Pulmonary artery endothelial cell (primary cell): ENCODE results near the gene KLRK1. TPM values are rescaled to one million over a fixed set of nuclear protein-coding genes. Genes with fewer than 3 reads are reported as not detected.
"Not testable (repeated sequence)": the region's sequence is repeated elsewhere in the genome, so short reads cannot be mapped to it uniquely, and the experiment has no call there.

Source experiments
- DNase-seq: peaks from one replicate; pipeline ENCODE4 v3.0.0-alpha.2; 2011; ENCODE audit warnings: low read depth, low spot score
- total RNA-seq: library from RNA; depleted of rRNA; stranded (reverse); fragments of >200 nt; gene quantifications from 2 replicates; pipeline ENCODE4 v1.2.3, GENCODE V29; 2014

The KLRK1 gene
- total RNA-seq, 1 donor from 2014 or later: not detected

- no peak for DNase-seq
Observed at GRCh38 chr12:10362828-10363657, 26.8 kb downstream of the KLRK1 start.

- no peak for DNase-seq
Observed at GRCh38 chr12:10362325-10362724, 27.5 kb downstream of the KLRK1 start.

DNA sequence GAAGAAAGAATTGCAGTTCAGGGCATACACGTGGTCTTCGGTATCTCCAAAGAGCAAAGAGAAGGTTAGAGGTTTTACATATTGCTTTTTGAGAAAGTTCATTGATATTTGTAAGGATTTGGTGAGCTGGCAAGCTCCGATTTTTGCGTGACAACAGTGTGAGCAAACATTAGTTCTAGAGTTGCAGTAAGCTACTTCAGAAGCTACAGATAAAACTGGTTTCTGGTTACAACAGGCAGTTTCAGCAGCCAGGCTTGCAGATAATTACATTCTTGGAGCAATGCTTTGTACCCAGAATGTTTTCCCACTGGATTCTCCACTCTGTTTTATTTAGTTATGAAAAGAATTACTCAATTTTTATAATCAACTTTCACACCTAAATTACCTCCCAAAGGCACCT, 28.2 kb downstream of the KLRK1 start:
- DNase-seq: no peak

GRCh38 chr12:10361084-10361483, 28.8 kb downstream of the KLRK1 start:
- DNase-seq: no peak

DNA sequence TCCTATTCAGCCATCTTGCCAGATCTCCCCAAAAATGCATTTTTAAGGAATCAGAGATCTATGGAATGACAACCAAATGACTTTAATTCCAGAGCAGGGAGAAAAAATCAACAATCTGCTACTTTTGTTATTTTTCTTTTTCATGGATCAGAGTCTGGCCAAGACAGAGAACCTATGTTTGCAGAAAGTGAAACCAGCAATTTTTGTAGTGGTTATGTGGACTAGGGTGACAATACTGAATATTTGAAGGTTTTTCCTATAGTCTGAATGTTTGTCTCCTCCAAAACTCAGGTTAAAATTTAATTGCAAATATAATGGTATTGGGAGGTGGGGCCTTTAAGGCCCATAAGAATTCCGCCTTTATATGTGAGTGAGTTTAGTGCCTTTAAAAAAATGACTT, 30.9 kb downstream of the KLRK1 start:
- no peak for DNase-seq

- no peak for DNase-seq
Observed at GRCh38 chr12:10358131-10358530, 31.7 kb downstream of the KLRK1 start.

DNA sequence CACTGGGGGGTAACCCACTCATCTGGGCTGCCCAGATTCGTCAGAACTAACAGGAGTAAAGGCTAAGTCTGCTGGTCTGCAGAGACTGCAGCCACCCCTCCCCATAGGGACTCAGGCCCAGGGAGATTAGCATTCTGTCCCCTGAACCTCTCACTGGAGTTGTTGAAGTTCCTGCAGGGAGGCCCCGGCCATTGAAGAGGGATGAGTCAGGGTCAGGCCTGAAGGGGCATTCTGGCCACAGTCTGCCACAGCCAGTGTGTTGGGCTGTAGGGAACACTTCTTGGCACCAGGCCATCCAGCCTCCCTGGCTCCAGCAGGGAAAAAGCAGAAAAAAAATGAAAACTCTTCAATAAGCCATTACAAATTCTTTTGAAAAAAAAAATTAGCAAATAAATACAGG, 35.3 kb downstream of the KLRK1 start:
- no peak for DNase-seq

DNA sequence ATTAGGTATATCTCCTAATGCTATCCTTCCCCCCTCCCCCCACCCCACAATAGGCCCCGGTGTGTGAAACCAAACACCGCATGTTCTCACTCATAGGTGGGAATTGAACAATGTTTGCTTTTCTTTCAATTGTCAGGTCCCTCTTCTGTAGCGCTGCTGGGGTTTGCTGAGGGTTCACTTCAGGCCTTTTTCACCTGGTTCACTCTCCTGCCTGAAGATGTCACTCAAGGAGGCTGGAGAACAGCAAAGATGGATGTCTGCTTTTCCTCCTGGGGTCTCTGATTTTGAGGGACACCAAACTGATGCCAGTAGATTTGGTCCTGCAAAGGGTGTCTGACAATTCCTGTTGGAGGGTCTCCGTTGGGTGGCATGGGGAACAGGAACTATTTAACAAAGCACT, 35.8 kb downstream of the KLRK1 start:
- DNase-seq: no peak

DNA sequence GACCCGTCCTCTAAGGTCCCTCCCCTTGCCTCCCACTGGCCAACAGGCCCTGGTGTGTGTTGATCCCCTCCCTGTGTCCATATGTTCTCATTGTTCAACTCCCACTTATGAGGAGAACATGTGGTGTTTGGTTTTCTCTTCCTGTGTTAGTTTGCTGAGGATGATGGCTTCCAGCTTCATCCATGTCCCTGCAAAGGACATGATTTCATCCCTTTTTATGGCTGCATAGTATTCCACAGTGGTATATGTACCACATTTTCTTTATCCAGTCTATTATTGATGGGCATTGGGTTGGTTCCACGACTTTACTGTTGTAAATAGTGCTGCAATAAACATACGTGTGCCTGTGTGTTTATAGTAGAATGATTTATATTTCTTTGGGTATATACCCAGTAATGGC, 38.4 kb downstream of the KLRK1 start:
- not testable (repeated sequence) for DNase-seq

GRCh38 chr12:10341892-10342509, 47.8 kb downstream of the KLRK1 start:
- no peak for DNase-seq

DNA sequence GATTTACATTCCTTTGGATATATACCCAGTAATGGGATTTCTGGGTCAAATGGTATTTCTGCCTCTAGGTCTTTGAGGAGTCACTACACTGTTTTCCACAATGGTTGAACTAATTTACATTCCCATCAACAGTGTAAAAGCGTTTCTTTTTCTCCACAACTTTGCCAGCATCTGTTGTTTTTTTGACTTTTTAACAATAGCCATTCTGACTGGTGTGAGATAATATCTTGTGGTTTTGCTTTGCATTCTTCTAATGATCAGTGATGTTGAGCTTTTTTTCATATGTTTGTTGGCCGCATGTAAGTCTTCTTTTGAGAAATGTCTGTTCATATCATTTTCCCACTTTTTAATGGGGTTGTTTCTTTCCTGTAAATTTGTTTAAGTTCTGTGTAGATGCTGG, 48.9 kb downstream of the KLRK1 start:
- DNase-seq: not testable (repeated sequence)

- DNase-seq: no peak
Observed at GRCh38 chr12:10339053-10339840, 50.6 kb downstream of the KLRK1 start.

- DNase-seq: not testable (repeated sequence)
Observed at GRCh38 chr12:10338470-10338869, 51.4 kb downstream of the KLRK1 start.

GRCh38 chr12:10336196-10336595, 53.6 kb downstream of the KLRK1 start:
- not testable (repeated sequence) for DNase-seq

DNA sequence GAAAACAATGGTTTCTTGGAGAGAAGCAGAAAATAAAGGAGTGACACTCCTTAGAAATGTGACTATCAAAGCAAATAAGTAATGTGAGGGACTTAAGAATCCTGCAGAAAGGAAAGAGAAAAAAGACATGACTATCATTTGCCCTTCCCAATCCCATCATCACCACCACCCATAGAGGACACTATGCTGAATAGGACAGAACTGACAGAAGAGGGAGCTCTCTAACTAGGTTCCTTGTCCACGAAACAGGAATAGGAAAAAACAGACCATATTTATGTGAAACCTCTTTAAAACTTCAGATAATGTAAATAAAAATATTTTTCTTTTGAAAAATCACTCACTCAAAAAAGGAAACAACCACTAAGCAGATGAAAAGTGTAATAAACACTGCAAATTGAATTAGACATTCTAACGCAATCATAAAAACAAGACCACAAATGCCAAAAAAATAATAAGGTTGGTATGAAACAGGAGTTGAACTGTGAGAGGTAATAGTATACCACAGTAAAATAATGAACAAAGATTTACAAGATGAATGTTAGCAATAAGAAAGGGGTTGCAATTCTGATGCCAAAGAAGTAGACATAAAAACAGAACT, 58.1 kb downstream of the KLRK1 start:
- no peak for DNase-seq

DNA sequence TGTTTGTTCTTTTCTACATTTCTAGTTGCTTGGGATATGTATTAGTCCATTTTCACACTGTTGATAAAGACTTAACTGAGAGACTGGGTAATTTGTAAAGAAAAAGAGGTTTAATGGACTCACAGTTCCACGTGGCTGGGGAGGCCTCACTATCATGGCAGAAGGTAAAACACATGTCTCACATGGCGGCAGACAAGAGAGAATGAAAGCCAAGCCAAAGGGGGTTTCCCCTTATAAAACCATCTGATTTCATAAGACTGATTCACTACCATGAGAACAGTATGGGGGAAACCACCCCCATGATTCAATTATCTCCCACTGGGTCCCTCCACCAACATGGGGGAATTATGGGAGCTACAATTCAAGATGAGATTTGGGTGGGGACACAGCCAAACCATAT, 61.1 kb downstream of the KLRK1 start:
- DNase-seq: not testable (repeated sequence)

Other genes with a start within 250 kb of the KLRK1 start
- gene OLR1, start 217.9 kb downstream of the KLRK1 start, total RNA-seq: not detected in 2 replicates
- not detected in 2 replicates for gene TMEM52B, start 211.0 kb downstream of the KLRK1 start, total RNA-seq
- 48.4 and 73.1 TPM in 2 replicates for gene GABARAPL1, start 177.2 kb downstream of the KLRK1 start, total RNA-seq
- 0.20 and 0.32 TPM in 2 replicates for gene KLRD1, start 82.2 kb downstream of the KLRK1 start, total RNA-seq
- gene KLRC4, start 19.7 kb upstream of the KLRK1 start, total RNA-seq: not detected in 2 replicates
- not detected in 2 replicates for gene KLRC3, start 30.6 kb upstream of the KLRK1 start, total RNA-seq
- gene KLRC2, start 46.0 kb upstream of the KLRK1 start, total RNA-seq: not detected in 2 replicates
- gene KLRC1, start 63.3 kb upstream of the KLRK1 start, total RNA-seq: not detected in 2 replicates
- 1.4 and 2.6 TPM in 2 replicates for gene EIF2S3B, start 115.8 kb upstream of the KLRK1 start, total RNA-seq
- gene MAGOHB, start 223.6 kb upstream of the KLRK1 start, total RNA-seq: 26.1 and 34.1 TPM in 2 replicates